ENCODE results near the gene OR4Q2. TPM values are rescaled to one million over a fixed set of nuclear protein-coding genes. Genes with fewer than 3 reads are reported as not detected.
"Not testable (repeated sequence)": the region's sequence is repeated elsewhere in the genome, so short reads cannot be mapped to it uniquely, and the experiment has no call there.

OR4Q2 gene
- total RNA-seq, result not detected

DNA sequence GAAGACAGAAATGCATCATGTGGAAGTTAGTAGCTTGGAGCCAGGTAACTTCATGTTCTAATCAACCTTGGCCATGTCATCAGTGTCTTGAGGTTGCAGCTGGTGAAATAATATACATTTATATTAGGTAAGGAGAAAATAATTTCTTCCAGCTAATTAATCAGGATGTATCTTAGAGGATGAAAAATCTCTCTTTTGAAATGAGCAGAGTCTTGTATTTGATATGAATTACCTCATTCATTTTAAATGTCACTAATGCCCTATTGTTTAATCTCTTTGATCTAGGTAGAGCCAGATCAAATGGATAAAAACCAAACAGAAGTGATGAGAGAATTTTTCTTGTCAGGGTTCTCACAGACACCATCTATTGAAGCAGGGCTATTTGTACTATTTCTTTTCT is at the start of gene OR4Q2:
Gene OR4Q2 (plus strand): TSS at position 301 of the 400 bp plus-strand sequence.
- Histone ChIP-seq H3K4me3 (no peak within 1 kb of the TSS), H3K27ac (no peak within 1 kb of the TSS), H3K36me3 (no peaks in the 10 kb centered on the region), H3K27me3 (no peaks in the 10 kb centered on the region), H3K9me3 (no peaks in the 10 kb centered on the region), H3K4me1 (no peaks in the 10 kb centered on the region)
- TF ChIP-seq EP300 (IDR thresholded peaks at IDR 0.05), result no peak
- TF ChIP-seq POLR2A (IDR thresholded peaks at IDR 0.05), result no peak
- no peak for TF ChIP-seq CTCF (IDR thresholded peaks at IDR 0.05)
- DNase-seq (ENCODE audit: low spot score in 2 of 2), result no peak

DNA sequence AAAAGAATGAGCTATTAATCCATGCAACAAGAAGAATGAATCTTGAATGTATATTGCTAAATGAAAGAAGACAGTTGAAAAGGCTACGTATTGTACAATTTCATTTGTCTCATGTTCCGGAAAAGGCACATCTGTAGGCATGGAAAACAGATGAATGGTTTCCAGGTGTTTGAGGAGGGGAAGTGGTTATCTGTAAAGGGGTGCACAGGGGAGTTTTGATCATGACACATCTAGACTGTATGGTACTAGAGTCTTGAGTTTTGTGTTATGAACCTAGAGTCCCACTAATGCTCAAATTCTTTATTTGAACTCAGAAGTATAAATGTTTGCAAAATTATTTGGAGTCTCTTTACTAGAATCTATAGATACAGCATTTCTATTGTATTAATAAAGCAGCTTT is 32.2 kb upstream of the OR4Q2 start:
- H3K27me3 ChIP-seq, result not testable (repeated sequence)
- 48 to 88% methylated on average over 2 of the region's 2 CpGs for WGBS, 2 donors

DNA sequence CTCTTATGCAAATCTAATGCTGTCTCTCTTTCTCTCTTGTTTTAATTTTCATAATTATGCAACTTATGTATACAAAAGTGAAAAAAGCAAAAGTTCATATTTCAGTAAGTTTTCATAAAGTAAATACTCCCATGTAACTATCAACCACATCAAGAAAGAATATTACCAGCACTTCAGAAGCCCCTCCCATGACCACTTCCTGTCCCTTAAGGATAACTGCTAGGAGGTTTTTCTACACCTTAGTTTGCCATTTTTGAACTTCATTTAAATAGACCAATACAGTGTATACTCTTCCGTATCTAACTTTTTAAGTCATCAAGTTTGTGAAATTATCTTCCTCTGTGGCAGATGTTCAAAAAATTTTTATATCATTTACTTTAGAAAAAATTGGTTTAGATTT is 27.1 kb upstream of the OR4Q2 start:
- no peak overlapping the region for H3K4me3 ChIP-seq
- WGBS, 2 donors, result 53 to 74% methylated on average over 1 of the region's 1 CpG
- no peaks in the 10 kb centered on the region for H3K4me1 ChIP-seq
- H3K36me3 ChIP-seq, result no peaks in the 10 kb centered on the region
- no peaks in the 10 kb centered on the region for H3K27me3 ChIP-seq
- no peak for TF ChIP-seq CTCF (IDR thresholded peaks at IDR 0.05)
- no peak for TF ChIP-seq EP300 (IDR thresholded peaks at IDR 0.05)
- no peak for TF ChIP-seq POLR2A (IDR thresholded peaks at IDR 0.05)
- no peaks in the 10 kb centered on the region for H3K9me3 ChIP-seq
- no peak for DNase-seq (ENCODE audit: low spot score in 2 of 2)
- no peak overlapping the region for H3K27ac ChIP-seq

More for the DNA sequence above, 32.2 kb upstream of the OR4Q2 start:
- H3K9me3 ChIP-seq; H3K4me1 ChIP-seq; H3K36me3 ChIP-seq; DNase-seq (ENCODE audit: low spot score in 2 of 2); H3K4me3 ChIP-seq; H3K27ac ChIP-seq: not testable (repeated sequence)

GRCh38 chr14:19975291-19975690 is 26.7 kb upstream of the OR4Q2 start, which contains the start of gene OR4K15:
OR4K15 (plus strand) TSS chr14:19975591; CDS start chr14:19975591, 0 bp downstream.
- no peaks in the 10 kb centered on the region for H3K4me1 ChIP-seq
- no peaks in the 10 kb centered on the region for H3K9me3 ChIP-seq
- no peak within 1 kb of the TSS for H3K4me3 ChIP-seq
- no peaks in the 10 kb centered on the region for H3K27me3 ChIP-seq
- H3K36me3 ChIP-seq, result no peaks in the 10 kb centered on the region
- TF ChIP-seq EP300 (IDR thresholded peaks at IDR 0.05) (no peak), CTCF (IDR thresholded peaks at IDR 0.05) (no peak), POLR2A (IDR thresholded peaks at IDR 0.05) (no peak)
- H3K27ac ChIP-seq, result no peak within 1 kb of the TSS
- no peak for DNase-seq (ENCODE audit: low spot score in 2 of 2)
- 92 to 93% methylated on average over 3 of the region's 3 CpGs for WGBS, 2 donors

DNA sequence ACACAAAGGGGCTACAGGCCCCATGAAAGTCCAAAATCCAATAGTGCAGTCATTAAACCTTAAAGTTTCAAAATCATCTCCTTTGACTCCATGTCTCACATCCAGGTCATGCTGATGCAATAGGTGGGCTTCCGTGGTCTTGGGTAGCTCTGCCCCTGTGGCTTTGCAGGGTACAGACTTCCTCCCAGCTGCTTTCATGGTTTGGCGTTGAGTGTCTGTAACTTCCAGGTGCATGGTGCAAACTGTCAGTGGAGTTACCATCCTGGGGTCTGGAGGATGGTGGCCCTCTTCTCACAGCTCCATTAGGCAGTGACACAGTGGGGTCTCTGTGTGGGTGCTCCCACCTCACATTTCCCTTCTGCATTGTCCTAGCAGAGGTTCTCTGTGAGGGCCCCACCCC is 8.5 kb upstream of the OR4Q2 start:
- Histone ChIP-seq H3K27me3 (no peaks in the 10 kb centered on the region), H3K4me1 (no peaks in the 10 kb centered on the region), H3K36me3 (no peaks in the 10 kb centered on the region), H3K27ac (no peak overlapping the region), H3K4me3 (no peak overlapping the region), H3K9me3 (no peaks in the 10 kb centered on the region)
- TF ChIP-seq EP300 (IDR thresholded peaks at IDR 0.05) (no peak), CTCF (IDR thresholded peaks at IDR 0.05) (no peak), POLR2A (IDR thresholded peaks at IDR 0.05) (no peak)
- DNase-seq (ENCODE audit: low spot score in 2 of 2), result no peak
- 56 to 62% methylated on average over 2 of the region's 2 CpGs for WGBS, 2 donors

- Histone ChIP-seq H3K36me3 (no peaks in the 10 kb centered on the region), H3K27ac (no peak overlapping the region), H3K27me3 (no peaks in the 10 kb centered on the region), H3K4me1 (no peaks in the 10 kb centered on the region), H3K9me3 (peaks cover 0 to 4% (median 0%) of the 10 kb centered on the region in 4 donors), H3K4me3 (no peak overlapping the region)
- 73 to 78% methylated on average over 7 of the region's 7 CpGs for WGBS, 2 donors
- no peak for DNase-seq (ENCODE audit: low spot score in 2 of 2)
- TF ChIP-seq CTCF (IDR thresholded peaks at IDR 0.05) (no peak), EP300 (IDR thresholded peaks at IDR 0.05) (no peak), POLR2A (IDR thresholded peaks at IDR 0.05) (no peak)
Measured at GRCh38 chr14:20002319-20002718, 356 bp downstream of the OR4Q2 start.

Measured in tibial nerve (tissue), 4 donors.